ENCODE results near the gene TBC1D24.

TBC1D24 gene

DNA sequence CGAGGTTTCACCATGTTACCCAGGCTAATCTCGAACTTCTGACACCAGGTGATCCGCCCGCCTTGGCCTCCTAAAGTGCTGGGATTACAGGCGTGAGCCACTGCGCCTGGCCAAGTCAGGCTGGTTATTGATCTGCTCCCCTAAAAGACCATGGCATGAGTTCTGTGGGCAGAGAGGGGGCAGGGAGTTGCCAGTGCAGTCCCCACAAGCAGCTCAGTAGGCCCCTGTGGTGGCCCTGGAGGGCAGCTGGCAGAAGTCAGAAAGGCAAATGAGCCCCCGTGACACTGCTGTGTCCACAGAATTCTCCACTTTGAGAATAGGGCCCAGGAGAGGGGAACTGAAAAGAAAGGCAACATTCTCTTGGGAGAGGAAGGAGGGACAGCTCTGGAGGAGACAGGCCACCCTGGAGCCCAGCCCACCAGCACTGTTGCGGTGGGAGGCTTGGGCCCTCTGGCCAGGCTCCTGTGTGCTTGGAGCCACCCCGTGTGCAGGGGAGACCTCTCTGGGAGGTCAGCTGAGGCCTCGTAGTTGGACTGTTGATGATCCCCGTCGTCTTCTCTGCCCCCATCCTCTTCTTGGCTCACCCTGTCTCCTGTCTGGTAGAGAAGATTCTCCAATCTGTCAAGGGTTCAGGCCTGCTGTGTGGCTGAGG is 43.2 kb downstream of the TBC1D24 start:
- no peak for DNase-seq (ENCODE audit: low read depth)

DNA sequence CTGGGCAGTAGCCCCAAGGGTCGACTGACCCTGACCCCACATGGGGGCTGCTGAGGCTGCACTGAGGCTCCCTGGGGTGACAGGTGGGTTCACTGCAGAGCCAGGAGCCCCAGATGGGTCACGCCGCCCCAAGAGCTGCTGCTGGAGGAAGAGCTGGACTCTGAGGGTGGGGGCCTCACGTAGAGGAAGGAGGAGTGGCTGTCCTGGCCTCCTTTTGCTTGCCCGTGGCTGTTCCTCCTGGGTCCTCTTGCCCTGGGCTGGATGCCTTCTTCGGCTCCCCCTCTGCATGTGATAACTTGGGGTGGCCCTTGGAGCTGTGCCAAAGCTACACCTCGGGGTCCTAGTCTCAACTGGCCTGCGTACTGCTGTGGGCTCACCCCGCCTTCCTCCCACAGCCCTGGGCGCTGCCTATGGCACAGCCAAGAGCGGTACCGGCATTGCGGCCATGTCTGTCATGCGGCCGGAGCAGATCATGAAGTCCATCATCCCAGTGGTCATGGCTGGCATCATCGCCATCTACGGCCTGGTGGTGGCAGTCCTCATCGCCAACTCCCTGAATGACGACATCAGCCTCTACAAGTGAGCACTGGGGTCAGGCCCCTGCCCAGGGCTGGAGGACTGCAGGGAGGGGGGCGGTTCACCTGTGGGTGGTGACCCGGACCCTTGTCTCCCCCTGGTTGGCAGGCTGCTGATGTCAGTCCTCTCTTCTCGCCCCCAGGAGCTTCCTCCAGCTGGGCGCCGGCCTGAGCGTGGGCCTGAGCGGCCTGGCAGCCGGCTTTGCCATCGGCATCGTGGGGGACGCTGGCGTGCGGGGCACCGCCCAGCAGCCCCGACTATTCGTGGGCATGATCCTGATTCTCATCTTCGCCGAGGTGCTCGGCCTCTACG is 44.1 kb downstream of the TBC1D24 start:
- DNase-seq (ENCODE audit: low read depth) = no peak

DNA sequence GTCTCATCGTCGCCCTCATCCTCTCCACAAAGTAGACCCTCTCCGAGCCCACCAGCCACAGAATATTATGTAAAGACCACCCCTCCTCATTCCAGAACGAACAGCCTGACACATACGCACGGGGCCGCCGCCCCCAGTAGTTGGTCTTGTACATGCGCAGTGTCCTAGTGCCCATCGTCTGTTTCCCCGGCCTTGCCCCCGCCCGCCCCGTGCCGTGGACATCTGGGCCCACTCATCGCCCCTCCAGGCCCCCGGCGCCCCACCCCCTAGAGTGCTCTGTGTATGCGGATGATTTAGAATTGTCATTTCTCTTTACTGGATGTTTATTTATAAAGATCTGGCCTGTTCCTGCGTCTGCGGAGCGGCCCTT is 44.8 kb downstream of the TBC1D24 start:
- no peak for DNase-seq (ENCODE audit: low read depth)

GRCh38 chr16:2520097-2520783 is 45.3 kb downstream of the TBC1D24 start, which contains the start of gene AMDHD2:
Gene AMDHD2 (plus strand): TSS chr16:2520371. CDS start chr16:2520459, 88 bp downstream.
- peak; percentile 89 for DNase-seq (ENCODE audit: low read depth)

DNA sequence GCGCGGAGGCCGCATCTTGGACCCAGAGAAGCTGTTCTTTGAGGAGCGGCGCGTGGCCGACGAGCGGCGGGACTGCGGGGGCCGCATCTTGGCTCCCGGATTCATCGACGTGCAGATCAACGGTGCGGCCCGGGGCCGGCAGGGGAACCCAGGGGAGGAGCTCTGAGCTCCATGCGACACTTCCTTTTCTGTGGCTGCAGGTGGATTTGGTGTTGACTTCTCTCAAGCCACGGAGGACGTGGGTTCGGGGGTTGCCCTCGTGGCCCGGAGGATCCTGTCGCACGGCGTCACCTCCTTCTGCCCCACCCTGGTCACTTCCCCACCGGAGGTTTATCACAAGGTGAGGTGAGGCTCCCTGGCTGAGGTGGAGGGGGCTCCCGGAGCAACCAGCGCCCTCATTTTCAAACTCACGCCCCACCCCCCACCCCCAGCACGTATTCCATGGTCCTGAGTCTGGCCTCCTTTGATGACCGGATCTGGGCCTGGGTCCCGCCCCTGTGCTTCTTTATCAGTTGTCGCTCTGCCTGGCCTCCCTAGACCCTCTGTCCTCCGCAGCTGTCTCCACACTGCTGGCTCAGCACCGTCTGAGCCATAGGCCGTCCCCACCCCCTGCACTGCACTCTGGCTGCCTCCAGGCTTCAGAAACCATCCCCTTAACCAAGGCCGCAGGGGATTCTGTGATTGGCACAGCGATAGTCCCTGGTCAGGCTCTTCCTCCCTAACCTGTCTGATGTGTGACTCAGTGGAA is 46.0 kb downstream of the TBC1D24 start:
- no peak for DNase-seq (ENCODE audit: low read depth)

DNA sequence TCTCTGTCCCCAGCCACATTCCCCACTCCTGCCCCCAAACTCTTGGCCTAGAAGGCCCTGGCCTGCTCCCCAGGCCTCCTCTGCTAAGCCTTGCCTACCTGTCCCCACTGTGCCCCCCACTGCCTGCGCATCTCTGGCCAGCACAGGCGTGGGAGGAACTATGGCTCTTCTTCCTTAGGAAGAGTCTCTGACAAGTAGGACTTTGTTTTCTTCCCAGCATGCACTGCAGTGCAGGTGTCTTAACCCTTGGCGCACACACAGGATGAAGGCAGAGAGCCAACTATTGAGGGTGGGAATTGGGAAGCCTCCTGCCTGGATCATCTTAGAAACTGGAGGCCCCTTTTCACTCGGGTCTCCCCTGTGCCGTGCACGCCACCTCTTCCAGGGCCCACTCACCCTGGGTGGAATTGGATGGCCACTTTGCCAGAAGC is 48.9 kb downstream of the TBC1D24 start:
- no peak for DNase-seq (ENCODE audit: low read depth)

DNA sequence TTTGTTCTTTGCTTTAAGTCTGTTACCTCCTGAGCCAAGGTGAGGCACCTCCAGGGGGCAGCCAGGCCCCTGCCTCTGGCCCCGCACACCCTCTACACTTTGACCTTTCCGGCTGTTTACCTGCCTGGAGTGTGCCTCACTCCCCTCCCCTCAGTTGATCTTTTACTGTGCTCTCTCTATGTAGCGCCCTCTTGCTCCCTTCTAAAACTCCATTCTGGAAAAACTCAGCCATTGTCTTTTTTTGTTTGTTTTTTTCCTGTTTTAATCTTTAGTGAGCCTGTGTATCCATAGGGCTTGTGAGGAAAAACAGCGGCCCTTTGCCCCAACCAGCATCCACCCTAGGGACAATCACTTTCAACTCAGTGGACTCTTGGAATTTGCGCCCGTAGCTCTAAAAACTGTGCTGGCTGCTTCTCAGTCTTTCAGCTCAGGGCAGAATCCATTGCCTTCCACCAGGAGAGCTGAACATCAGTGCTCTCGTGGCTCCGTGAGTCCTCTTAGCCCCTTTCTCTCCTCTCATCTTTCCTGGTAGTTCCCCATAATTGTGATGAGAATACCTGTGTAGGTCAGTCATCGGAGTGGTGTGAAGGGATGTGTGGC is 49.5 kb downstream of the TBC1D24 start:
- no peak for DNase-seq (ENCODE audit: low read depth)

GRCh38 chr16:2526135-2526534 is 51.2 kb downstream of the TBC1D24 start:
- DNase-seq (ENCODE audit: low read depth) = no peak

DNA sequence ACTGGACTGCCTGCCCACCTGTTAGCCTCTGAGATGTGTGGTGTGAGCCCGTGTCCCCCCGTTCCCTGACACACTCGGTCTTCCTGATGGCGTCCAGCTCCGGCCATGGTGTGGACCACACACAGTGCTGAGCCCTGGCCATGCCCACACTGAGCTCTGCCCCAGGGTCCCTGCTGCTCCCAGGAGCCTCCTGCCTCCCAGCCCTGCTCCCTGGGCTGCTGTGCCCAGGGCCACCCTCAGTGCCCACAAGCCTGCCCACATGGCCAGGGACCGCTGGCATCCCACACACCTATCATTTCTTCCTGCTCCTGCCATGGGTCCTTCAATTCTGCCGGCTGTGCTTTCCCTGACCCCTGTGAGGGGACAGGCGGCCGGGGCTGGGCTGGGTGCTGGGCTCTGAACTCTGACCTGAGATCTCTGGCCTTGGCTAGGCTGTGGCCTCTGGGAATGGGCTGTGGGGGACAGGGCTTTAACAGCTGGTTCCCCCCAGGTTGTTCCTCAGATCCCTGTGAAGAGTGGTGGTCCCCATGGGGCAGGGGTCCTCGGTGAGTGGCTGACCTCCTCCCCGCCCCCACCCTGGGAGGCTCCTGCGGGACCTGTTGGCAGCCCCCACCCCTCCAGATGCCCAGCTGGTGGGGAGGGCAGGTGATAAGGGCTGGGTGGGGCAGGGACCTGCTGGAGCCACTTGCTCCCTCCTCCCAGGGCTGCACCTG is 52.3 kb downstream of the TBC1D24 start:
- no peak for DNase-seq (ENCODE audit: low read depth)

- no peak for DNase-seq (ENCODE audit: low read depth)
Measured at GRCh38 chr16:2527784-2528100, 52.8 kb downstream of the TBC1D24 start.

GRCh38 chr16:2528161-2529060 is 53.5 kb downstream of the TBC1D24 start:
- DNase-seq (ENCODE audit: low read depth) = no peak

DNA sequence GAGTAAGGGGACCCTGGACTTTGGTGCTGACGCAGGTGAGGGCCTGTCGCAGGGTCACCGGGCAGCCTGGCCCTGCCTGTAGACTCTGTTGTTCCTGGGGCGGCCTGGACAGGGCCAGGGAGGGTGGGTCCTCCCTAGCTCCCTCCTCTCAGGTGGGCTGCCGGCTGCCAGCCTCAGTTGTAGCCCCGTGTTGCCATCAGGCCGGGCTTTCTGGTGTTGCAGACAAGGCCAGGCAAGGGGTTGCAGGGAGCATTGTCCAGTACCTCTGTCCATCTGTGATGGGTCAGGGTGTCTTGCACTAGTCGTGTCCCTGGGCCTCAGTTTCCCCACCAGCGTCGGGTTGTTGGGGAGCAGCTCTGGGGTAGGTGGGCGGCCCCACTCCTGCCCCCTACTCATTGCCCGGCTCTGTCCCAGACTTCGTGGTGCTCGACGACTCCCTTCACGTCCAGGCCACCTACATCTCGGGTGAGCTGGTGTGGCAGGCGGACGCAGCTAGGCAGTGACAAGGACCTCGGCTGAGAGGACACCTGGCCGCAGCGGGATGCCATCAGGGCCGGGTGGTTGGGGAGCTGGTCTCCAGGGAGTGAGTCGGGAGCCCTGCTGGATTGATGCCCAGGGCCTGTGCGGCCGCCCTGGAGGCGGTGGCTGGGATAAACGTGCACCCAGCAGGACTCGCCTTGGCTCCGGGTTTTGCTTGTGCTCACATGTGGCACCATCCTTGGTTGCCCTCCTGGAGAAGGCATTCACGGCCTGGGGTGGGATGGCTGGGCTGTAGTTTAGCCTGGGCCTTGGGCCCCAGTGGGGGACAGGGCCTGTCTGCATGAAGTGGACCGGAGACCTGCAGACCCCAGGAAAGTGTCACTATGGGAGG is 54.4 kb downstream of the TBC1D24 start:
- DNase-seq (ENCODE audit: low read depth) = no peak

DNA sequence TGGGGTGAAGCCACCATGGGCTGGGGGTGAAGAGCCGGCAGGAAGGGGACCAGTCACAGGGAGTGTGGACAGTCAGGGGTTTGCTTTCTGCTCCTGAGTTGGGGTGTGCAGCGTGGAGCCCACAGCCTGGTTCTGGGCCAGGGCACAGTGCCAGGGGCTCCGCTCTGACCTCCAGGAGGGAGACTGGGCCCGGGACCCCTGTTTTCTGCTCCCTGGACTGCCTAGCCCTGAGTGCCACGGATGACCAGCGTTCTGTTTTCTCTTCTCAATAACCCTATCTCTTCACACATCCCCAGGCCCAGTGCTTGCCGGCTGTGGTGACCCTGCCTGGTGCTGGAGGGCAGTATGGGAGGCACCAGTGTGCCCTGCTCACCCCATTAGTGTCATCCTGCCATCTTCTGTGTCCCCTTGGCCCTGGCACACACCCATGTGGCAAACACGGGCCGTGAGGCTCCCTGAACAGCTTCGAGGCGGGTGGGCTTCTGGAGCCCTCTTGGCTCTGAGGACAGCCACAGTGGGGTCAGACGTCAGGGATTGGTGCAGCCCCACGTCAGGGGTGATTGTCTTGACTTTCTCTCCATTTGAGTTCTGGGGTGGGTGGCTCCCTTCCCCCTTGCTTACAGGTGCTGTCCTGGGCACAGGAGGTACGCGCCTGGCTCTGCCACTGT is 55.2 kb downstream of the TBC1D24 start:
- no peak for DNase-seq (ENCODE audit: low read depth)

DNA sequence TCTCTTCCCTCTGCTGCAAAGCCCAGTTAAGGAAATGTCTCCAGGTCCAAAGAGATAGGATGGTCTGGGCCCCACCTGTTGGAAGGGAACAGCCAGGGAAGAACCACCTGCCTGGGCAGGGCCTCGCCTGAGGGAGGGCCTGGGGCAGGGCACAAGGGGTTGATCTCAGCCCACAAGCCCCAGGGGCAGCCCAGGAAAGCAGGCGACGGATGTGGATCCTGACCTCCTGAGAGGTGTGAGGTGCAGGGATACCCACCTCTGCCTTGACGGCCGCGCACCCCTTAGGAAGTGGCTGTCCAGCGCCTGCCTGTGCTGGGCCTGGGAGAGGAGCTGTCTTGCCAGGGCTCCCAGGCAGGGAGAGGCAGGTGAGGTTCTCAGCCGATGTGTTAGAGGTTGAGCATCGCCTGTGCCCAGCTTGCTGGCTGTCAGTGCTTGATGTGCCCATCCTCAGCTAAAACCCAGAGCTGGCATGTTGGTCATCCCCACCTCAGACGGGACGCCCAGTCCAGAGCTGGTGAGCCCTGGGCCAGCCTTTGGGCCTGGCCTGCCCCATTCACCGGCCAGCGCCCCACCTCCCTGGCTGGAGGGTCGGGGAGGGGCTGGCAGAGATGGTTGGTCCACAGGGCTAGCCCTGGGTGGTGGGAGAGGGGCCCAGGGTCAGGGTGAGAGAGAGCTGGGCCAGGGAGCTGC is 55.8 kb downstream of the TBC1D24 start:
- no peak for DNase-seq (ENCODE audit: low read depth)

- no peak for DNase-seq (ENCODE audit: low read depth)
Measured at GRCh38 chr16:2531371-2531695, 56.4 kb downstream of the TBC1D24 start, which contains the start of gene CEMP1. Gene CEMP1 (minus strand): TSS chr16:2531408. CDS start chr16:2531073, 335 bp downstream.

DNA sequence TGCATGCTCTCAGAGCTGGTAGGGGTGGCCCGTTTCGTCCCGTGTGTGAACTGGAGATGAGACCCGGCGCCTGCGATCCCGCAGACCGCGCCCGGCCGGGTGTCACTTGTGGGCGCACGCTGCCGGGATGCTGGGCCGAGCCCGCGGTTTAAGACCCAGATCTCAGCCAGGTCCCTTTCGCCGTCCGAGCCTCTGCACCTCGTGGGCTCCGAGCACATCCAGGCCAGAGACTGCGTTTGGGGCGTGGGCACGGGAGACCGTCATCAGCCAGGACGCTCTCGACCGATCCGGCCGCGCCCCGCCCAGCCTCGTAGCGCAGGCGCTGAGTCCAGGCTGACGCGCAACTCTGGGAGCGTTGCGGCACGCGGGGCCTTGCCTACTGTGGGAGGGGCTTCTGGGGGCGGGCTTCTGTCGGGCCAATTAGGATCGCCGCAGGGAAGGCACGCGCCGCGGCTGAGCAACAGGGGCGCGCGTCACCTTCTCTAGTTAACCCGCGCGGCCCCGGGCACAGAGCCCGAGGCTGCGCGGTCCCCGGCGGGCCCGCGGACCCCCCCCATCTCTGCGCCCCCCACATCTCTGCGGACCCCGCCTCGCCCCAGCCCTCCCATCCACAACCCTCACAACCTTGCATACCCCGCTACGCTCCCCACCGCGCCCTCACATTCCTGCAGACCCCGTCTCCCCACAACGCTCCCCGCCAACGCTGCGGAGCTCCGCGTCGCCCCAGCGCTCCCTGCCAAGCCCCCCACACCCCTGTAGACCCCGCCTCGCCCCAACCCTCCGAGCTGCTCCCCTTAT is 57.0 kb downstream of the TBC1D24 start:
- peak; percentile 93 for DNase-seq (ENCODE audit: low read depth)

DNA sequence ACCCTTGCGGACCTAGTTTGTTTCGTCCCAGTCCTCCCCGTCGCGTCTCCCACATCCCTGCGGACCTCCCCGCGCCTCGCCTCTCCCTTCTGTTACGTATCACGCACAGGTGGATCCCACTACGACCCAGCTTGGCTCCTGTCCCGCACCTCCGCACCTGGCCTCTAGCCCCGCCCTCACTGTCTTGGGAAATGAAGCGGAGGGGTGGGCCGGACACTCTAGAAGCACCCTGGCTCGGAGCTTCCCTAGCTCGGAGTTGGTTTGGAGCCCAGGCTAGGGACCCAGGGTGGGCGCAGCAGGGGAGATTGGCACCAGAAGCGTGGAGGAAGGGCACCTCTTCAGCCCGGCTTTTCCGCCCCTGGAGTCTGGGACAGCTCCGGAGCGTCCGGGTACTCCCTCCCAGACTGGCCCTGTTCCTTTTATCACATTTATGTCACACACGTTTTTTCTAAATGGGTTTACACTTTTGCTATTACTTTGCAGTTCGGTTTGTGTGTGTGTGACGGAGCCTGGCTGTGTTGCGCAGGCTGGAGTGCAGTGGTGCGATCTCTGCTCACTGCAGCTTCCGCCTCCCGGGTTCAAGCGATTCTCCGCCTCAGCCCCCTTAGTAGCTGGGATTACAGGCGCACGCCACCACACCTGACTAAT is 57.7 kb downstream of the TBC1D24 start:
- no peak for DNase-seq (ENCODE audit: low read depth)
